Activated naive CD8-positive, alpha-beta T cell treated with anti-CD3 and anti-CD28 coated beads, Interleukin-2, amount 10 ng/mL, durations not matched to agents 7 days and 5 days (primary cell): ENCODE data around the gene PTPRM. TPM values are rescaled to one million over a fixed set of nuclear protein-coding genes. Genes with fewer than 3 reads are reported as not detected.

Experiments used
- ATAC-seq: fragments of 150-1000 bp; cut with Tn5 transposase; one replicate; pipeline ENCODE4 v1.10.0; 2021; ENCODE audit warnings: low read depth, moderate library complexity
- POLR2A ChIA-PET: fragments of 350-600 bp; sonication (Branson Sonifier 250); formaldehyde crosslinking; loops from one replicate; lab custom pipeline; 2021; ENCODE audit warnings: antibody characterized with exemption; lab: Charles Lee
- DNase-seq: peaks from one replicate; pipeline ENCODE4 v3.0.0; 2021
- H3K27ac Mint-ChIP-seq: one replicate; pipeline ENCODE4 v1.8.0; 2022; ENCODE audit warnings: mild to moderate bottlenecking, mixed read lengths
- H3K27me3 Mint-ChIP-seq: one replicate; pipeline ENCODE4 v1.8.0; 2022; ENCODE audit warnings: mild to moderate bottlenecking, moderate library complexity, mixed read lengths
- H3K36me3 Mint-ChIP-seq: one replicate; pipeline ENCODE4 v1.8.0; 2021; ENCODE audit warnings: mild to moderate bottlenecking, mixed read lengths
- H3K4me1 Mint-ChIP-seq: one replicate; pipeline ENCODE4 v1.8.0; 2021; ENCODE audit warnings: mixed read lengths
- H3K4me3 Mint-ChIP-seq: one replicate; pipeline ENCODE4 v1.8.0; 2022; ENCODE audit warnings: mild to moderate bottlenecking, moderate library complexity, mixed read lengths
- H3K9me3 Mint-ChIP-seq: one replicate; pipeline ENCODE4 v1.8.0; 2021; ENCODE audit warnings: mixed read lengths
- total RNA-seq, 2 experiments: library from RNA; stranded (reverse); gene quantifications; one replicate each; pipeline ENCODE4 v1.2.3, GENCODE V29; 2021

PTPRM gene
- total RNA-seq, 2 experiments from 2014 or later: 6.5 to 6.6 TPM

DNA sequence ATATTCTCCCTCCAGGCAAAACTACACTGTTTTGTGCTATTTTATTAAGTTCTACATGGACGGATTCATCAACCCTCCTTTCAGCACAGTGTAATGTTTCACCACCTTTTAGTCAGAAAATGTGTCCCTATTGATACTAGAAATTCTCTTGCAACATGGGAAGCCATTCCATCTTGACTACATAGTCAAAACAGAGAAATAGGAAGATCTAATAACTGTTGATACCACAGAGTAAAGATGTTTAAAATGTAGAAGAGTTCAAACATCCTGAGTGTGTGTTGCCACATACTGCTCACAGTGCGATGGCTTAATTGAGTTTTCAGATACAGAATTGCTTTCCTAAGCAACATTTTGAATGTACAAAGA, 549.9 kb downstream of the PTPRM start:
- Mint-ChIP-seq H3K36me3 (no peaks in the 10 kb centered on the region), H3K27me3 (no peaks in the 10 kb centered on the region), H3K9me3 (no peaks in the 10 kb centered on the region), H3K4me1 (no peaks in the 10 kb centered on the region), H3K4me3 (no peak overlapping the region), H3K27ac (no peak overlapping the region)
- DNase-seq (no peak), ATAC-seq (no peak)
- POLR2A ChIA-PET: no interaction called here

- H3K36me3 Mint-ChIP-seq: no peaks in the 10 kb centered on the region
- POLR2A ChIA-PET: no interaction called here
- no peak overlapping the region for H3K27ac Mint-ChIP-seq
- H3K4me3 Mint-ChIP-seq: no peak overlapping the region
- H3K4me1 Mint-ChIP-seq: no peaks in the 10 kb centered on the region
- no peaks in the 10 kb centered on the region for H3K9me3 Mint-ChIP-seq
- DNase-seq: no peak
- no peak for ATAC-seq
- no peaks in the 10 kb centered on the region for H3K27me3 Mint-ChIP-seq
Measured at GRCh38 chr18:8121101-8121500, 554.0 kb downstream of the PTPRM start.

- no peak overlapping the region for H3K4me3 Mint-ChIP-seq
- no peaks in the 10 kb centered on the region for H3K9me3 Mint-ChIP-seq
- H3K27me3 Mint-ChIP-seq: no peaks in the 10 kb centered on the region
- POLR2A ChIA-PET: no interaction called here
- no peaks in the 10 kb centered on the region for H3K4me1 Mint-ChIP-seq
- no peak for ATAC-seq
- no peaks in the 10 kb centered on the region for H3K36me3 Mint-ChIP-seq
- H3K27ac Mint-ChIP-seq: no peak overlapping the region
- no peak for DNase-seq
Measured at GRCh38 chr18:8121942-8122480, 554.9 kb downstream of the PTPRM start.

DNA sequence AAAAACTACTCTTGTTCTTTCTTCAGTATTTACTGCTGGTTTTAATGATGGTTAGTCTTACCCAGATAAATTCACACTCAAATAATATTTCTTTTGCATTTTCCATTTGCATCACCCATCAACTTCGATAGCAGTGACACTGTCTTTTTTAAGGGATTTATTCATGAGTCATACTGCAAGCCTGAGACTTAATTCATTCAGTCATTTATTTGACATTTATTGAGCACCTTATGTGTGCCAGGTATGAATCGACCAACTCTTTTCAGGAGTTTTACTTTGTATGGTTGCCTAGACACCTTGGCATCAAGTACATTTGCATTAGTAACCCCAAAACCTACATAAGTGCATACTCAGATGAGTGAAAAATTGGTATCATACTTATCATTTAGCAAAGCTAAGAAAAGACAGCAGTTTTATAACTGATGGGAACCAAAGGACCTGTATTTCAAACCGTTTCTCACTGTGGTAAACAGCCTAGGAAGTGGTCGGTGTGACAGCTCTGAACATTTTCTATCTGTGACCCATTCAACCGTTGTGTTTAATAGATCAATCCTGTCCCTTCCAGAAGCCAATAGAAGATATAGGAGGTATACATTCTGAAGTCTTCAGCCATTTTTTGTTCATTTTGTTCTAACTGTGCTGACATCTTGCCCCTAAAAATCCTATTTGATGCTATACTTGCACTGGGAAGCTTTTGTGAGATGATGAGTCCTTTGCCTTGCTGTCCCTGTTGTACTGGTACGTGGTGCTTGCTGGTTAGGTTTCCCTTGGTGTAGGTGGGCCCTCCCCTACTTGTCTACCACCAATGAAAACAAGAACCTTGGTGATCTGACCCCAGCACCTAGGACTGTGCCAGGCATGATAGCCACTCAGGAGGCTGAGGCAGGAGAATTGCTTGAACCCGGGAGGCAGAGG, 557.4 kb downstream of the PTPRM start:
- H3K4me3 Mint-ChIP-seq: no peak overlapping the region
- DNase-seq: no peak
- POLR2A ChIA-PET: no interaction called here
- H3K27ac Mint-ChIP-seq: no peak overlapping the region
- H3K36me3 Mint-ChIP-seq: no peaks in the 10 kb centered on the region
- H3K9me3 Mint-ChIP-seq: no peaks in the 10 kb centered on the region
- no peaks in the 10 kb centered on the region for H3K4me1 Mint-ChIP-seq
- no peaks in the 10 kb centered on the region for H3K27me3 Mint-ChIP-seq
- ATAC-seq: no peak

GRCh38 chr18:8130096-8130495, 563.0 kb downstream of the PTPRM start:
- H3K9me3 Mint-ChIP-seq: no peaks in the 10 kb centered on the region
- no peak overlapping the region for H3K27ac Mint-ChIP-seq
- no peak for DNase-seq
- H3K27me3 Mint-ChIP-seq: no peaks in the 10 kb centered on the region
- no peaks in the 10 kb centered on the region for H3K36me3 Mint-ChIP-seq
- POLR2A ChIA-PET: no interaction called here
- no peak for ATAC-seq
- H3K4me3 Mint-ChIP-seq: no peak overlapping the region
- no peaks in the 10 kb centered on the region for H3K4me1 Mint-ChIP-seq

DNA sequence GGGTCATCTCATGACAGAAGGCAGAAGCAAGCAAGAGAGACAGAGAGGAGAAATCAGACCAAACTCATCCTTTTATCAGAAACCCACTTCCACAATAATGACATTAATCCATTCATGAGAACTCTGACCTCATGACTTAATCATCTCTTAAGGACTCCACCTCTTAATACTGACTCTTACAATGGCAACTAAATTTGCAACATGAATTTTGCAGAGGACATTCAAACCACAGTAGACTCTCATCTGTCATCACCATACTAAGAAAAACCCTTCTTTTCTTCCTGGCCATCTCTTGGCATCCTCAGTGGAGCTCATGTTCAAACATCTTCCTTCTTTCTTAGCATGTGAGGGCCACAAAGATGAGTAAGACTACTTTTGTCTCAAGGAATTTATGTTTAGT, 565.9 kb downstream of the PTPRM start:
- H3K27me3 Mint-ChIP-seq: no peaks in the 10 kb centered on the region
- H3K4me3 Mint-ChIP-seq: no peak overlapping the region
- H3K27ac Mint-ChIP-seq: no peak overlapping the region
- no peaks in the 10 kb centered on the region for H3K4me1 Mint-ChIP-seq
- POLR2A ChIA-PET: no interaction called here
- no peak for DNase-seq
- H3K36me3 Mint-ChIP-seq: no peaks in the 10 kb centered on the region
- no peaks in the 10 kb centered on the region for H3K9me3 Mint-ChIP-seq
- ATAC-seq: no peak

GRCh38 chr18:8133888-8134287, 566.8 kb downstream of the PTPRM start:
- Mint-ChIP-seq H3K4me1 (no peaks in the 10 kb centered on the region), H3K36me3 (no peaks in the 10 kb centered on the region), H3K9me3 (peaks cover 3% of the 10 kb centered on the region), H3K27me3 (no peaks in the 10 kb centered on the region), H3K4me3 (no peak overlapping the region), H3K27ac (no peak overlapping the region)
- POLR2A ChIA-PET: no interaction called here
- DNase-seq (no peak), ATAC-seq (no peak)

DNA sequence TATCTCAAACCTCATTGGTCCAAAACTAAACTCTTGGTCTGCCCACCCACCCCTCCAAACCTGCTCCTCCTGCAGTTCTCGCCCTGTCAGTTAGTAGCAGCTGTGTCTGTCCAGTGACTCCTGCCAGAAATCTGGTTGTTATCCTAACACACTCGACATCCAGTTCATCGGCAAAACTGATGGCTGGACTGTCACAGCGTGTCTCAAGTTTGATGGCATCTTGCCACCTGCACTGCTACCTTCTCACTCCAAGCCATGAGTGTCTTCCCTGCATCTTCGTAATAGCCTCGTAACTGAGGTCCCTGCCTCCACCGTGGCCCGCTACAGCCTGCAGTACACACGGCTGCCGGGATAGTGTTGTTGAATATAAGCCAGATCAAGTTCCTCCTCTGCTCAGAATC, 572.0 kb downstream of the PTPRM start:
- Mint-ChIP-seq H3K4me1 (no peaks in the 10 kb centered on the region), H3K27me3 (no peaks in the 10 kb centered on the region), H3K27ac (no peak overlapping the region), H3K4me3 (no peak overlapping the region), H3K36me3 (no peaks in the 10 kb centered on the region), H3K9me3 (peaks cover 6% of the 10 kb centered on the region)
- POLR2A ChIA-PET: no interaction called here
- DNase-seq (no peak), ATAC-seq (no peak)

DNA sequence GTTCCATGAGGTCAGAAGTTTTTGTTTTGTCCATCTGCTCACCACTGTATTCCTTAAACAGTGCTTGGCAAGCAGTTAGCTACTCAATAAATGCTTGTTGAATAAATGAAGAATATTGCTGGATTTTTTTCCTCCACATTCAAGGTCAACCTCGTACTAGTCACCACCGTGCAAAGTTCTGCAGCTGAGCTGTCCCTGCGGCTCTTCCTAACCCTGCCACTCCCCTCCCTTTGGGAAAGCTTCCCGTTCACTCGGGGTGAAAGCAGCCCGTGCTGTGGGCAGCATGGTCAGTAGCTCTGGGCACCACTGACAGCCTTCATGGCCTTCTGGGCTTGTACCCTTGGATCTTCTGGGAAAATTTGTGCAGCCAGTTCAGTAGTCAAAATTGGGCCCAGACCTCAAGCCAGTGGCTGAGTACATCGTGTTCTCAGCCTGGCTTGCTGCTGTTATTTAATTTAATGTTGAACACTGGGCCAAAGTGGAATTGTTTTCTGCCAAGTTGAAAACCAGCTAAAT, 572.8 kb downstream of the PTPRM start:
- peaks cover 8% of the 10 kb centered on the region for H3K9me3 Mint-ChIP-seq
- DNase-seq (no peak), ATAC-seq (no peak)
- POLR2A ChIA-PET: no interaction called here
- no peaks in the 10 kb centered on the region for H3K4me1 Mint-ChIP-seq
- no peak overlapping the region for H3K27ac Mint-ChIP-seq
- no peaks in the 10 kb centered on the region for H3K36me3 Mint-ChIP-seq
- H3K27me3 Mint-ChIP-seq: no peaks in the 10 kb centered on the region
- H3K4me3 Mint-ChIP-seq: no peak overlapping the region

DNA sequence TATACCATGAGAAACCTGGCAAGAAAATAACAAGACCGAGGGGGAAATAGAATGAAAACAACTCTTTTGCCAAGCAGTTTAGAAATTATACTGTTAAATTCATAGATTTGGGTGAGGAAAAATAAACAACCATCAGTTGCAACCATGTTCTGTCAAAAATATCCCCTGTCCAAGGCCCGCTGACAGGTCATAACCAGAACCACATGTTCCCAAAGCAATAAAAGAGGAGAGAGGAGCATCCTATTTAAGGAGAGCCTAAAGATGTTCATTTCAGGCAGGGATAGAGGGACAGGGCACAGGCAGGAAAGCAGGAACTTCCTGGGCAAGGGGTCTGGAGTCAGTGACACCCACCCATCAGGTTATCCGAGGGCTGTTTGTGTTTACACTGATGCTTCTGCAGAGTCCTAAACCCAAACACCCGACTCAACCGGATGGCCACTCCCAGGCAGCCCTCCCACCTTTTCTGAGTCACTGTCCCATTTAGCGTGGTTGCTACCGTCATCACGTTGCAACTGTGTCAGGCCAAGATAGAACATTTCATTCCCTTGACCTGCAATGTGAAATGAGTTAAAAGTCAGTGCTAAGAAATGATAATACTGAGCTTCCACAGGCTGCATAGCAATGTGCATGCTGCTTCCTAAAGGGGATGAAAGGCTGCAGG, 573.9 kb downstream of the PTPRM start:
- ATAC-seq: no peak
- H3K9me3 Mint-ChIP-seq: peaks cover 8% of the 10 kb centered on the region
- H3K27ac Mint-ChIP-seq: no peak overlapping the region
- POLR2A ChIA-PET: no interaction called here
- H3K27me3 Mint-ChIP-seq: no peaks in the 10 kb centered on the region
- DNase-seq: no peak
- H3K4me3 Mint-ChIP-seq: no peak overlapping the region
- H3K36me3 Mint-ChIP-seq: no peaks in the 10 kb centered on the region
- no peaks in the 10 kb centered on the region for H3K4me1 Mint-ChIP-seq

- H3K9me3 Mint-ChIP-seq: peaks cover 14% of the 10 kb centered on the region
Measured at GRCh38 chr18:8142131-8142711, 575.1 kb downstream of the PTPRM start.

GRCh38 chr18:8142932-8143331, 575.8 kb downstream of the PTPRM start:
- ATAC-seq (no peak), DNase-seq (no peak)
- peaks cover 15% of the 10 kb centered on the region for H3K9me3 Mint-ChIP-seq
- H3K4me1 Mint-ChIP-seq: no peaks in the 10 kb centered on the region
- H3K27ac Mint-ChIP-seq: no peak overlapping the region
- POLR2A ChIA-PET: no interaction called here
- no peak overlapping the region for H3K4me3 Mint-ChIP-seq
- H3K36me3 Mint-ChIP-seq: no peaks in the 10 kb centered on the region
- H3K27me3 Mint-ChIP-seq: no peaks in the 10 kb centered on the region

More at GRCh38 chr18:8142131-8142711, 575.1 kb downstream of the PTPRM start:
- Mint-ChIP-seq H3K27ac (no peak overlapping the region), H3K27me3 (no peaks in the 10 kb centered on the region), H3K4me3 (no peak overlapping the region), H3K4me1 (no peaks in the 10 kb centered on the region), H3K36me3 (no peaks in the 10 kb centered on the region)
- ATAC-seq: no peak
- no peak for DNase-seq
- POLR2A ChIA-PET: no interaction called here

DNA sequence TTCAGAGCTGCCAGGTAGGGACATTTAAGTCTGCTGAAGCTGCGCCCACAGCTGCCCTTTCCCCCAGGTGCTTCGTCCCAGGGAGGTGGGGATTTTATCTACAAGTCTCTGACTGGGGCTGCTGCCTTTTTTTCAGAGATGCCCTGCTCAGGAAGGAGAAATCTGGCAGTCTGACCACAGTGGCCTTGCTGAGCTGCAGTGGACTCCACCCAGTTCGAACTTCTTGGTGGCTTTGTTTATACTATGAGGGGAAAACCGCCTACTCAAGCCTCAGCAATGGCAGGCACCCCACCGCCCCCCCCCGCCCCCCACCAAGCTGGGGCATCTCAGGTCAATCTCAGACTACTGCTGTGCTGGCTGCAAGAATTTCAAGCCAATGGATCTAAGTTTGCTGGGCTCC, 584.1 kb downstream of the PTPRM start:
- POLR2A ChIA-PET: no interaction called here
- H3K4me1 Mint-ChIP-seq: no peaks in the 10 kb centered on the region
- H3K27ac Mint-ChIP-seq: no peak overlapping the region
- peaks cover 6% of the 10 kb centered on the region for H3K9me3 Mint-ChIP-seq
- no peak for ATAC-seq
- no peak overlapping the region for H3K4me3 Mint-ChIP-seq
- no peaks in the 10 kb centered on the region for H3K36me3 Mint-ChIP-seq
- H3K27me3 Mint-ChIP-seq: no peaks in the 10 kb centered on the region
- no peak for DNase-seq
